Measurements from ENCODE around the gene SOWAHA. TPM values are rescaled to one million over a fixed set of nuclear protein-coding genes. Genes with fewer than 3 reads are reported as not detected.

SOWAHA gene
- total and polyA plus RNA-seq, 10 of the 15 experiments (the other 5 are each of a cell fraction or from before 2014, with no cell fraction given): 0.02 to 0.37 (median 0.05) TPM; not detected in 4

- H3K27ac ChIP-seq (ENCODE audit: control insufficient read depth, insufficient read depth): no peak overlapping the region
- H2AFZ ChIP-seq (ENCODE audit: control insufficient read depth, low read depth, low read length): no peak overlapping the region
- RAD21 ChIA-PET (ENCODE audit: unreplicated experiment): interaction anchor here (0.6 to 2.0 kb wide), 7 partner anchors 20 to 46 kb away, joined by 3 to 6 read pairs (median 4); no protein-coding TSS in a partner anchor
- H3K9me3 ChIP-seq (replicated peaks; ENCODE audit: control insufficient read depth, insufficient read depth, low read length): no peaks in the 10 kb centered on the region
- 74% methylated on average over 12 of the region's 12 CpGs for WGBS (ENCODE audit: insufficient coverage, insufficient replicate concordance, low lambda C conversion rate, missing lambda C conversion rate)
- H3K79me2 ChIP-seq (ENCODE audit: control insufficient read depth, insufficient read depth, low read length): peaks cover 9% of the 10 kb centered on the region
- no peak overlapping the region for H3K4me3 ChIP-seq
- CTCF ChIA-PET: interaction anchor here (0.7 to 3.5 kb wide), 2 partner anchors 19 to 26 kb away, joined by 3 to 15 read pairs; no protein-coding TSS in a partner anchor
- no peak overlapping the region for H3K4me2 ChIP-seq (ENCODE audit: control insufficient read depth, insufficient read depth)
- DNase-seq (ENCODE audit: low read depth, low spot score) (no peak), ATAC-seq (no peak), FAIRE-seq (no peak)
- no peak overlapping the region for H3K9ac ChIP-seq (ENCODE audit: control insufficient read depth, insufficient read depth, low read length)
- BruUV-seq (replicated peaks): no TSS peak
- intact Hi-C loops (cut with micrococcal nuclease; ENCODE audit: unreplicated experiment) (no loop called here), in situ Hi-C loops (cut with MboI) (no loop called here)
- no peaks in the 10 kb centered on the region for H3K27me3 ChIP-seq (replicated peaks in 1 of 2; ENCODE audit: control insufficient read depth in 2 of 2, insufficient read depth in 2 of 2, low read length in 1 of 2)
- H4K20me1 ChIP-seq (ENCODE audit: control insufficient read depth, insufficient read depth): no peaks in the 10 kb centered on the region
- peaks cover 7% of the 10 kb centered on the region for H3K4me1 ChIP-seq (ENCODE audit: control insufficient read depth, insufficient read depth, low read length)
- H3K36me3 ChIP-seq (ENCODE audit: control insufficient read depth in 2 of 2, insufficient read depth in 2 of 2, low read length in 1 of 2): no peaks in the 10 kb centered on the region
- SMC1A ChIA-PET (ENCODE audit: uncharacterized antibody, unreplicated experiment): interaction anchor here (0.6 to 7.5 kb wide), 5 partner anchors 12 to 110 kb away, joined by 3 to 88 read pairs (median 4); partner anchors contain the start of gene CCNI2
- POLR2A ChIA-PET: interaction anchor here (1.1 to 7.2 kb wide), 2 partner anchors 21 to 113 kb away, joined by 3 to 56 read pairs; no protein-coding TSS in a partner anchor
- TF ChIP-seq SMAD5 (IDR thresholded peaks at IDR 0.05; ENCODE audit: low read depth) (no peak), GATAD2B (conservative IDR thresholded peaks at IDR 0.05; ENCODE audit: low read depth) (no peak), SIX5 (IDR thresholded peaks at IDR 0.05; ENCODE audit: low read depth, low read length, severe bottlenecking) (no peak), E2F8 (IDR thresholded peaks at IDR 0.05; ENCODE audit: low read depth, partially characterized antibody) (no peak), PAX8 (IDR thresholded peaks at IDR 0.05) (no peak), POLR2A (IDR thresholded peaks at IDR 0.05; ENCODE audit: low read depth, low read length) (no peak), TARDBP (IDR thresholded peaks at IDR 0.05; ENCODE audit: borderline replicate concordance) (no peak), USF2 (IDR thresholded peaks at IDR 0.05; ENCODE audit: borderline replicate concordance, low read depth, low read length) (no peak)
Observed at GRCh38 chr5:132773601-132774355, 39.3 kb upstream of the SOWAHA start.

All from GM12878 (cell line).